H1 (cell line): ENCODE results near the gene PPARGC1A. TPM values are rescaled to one million over a fixed set of nuclear protein-coding genes. Genes with fewer than 3 reads are reported as not detected.

Experiments used
- CTCF ChIA-PET: fragments of 300-600 bp; sonication (Branson Sonifier 250); formaldehyde crosslinking; loops from one replicate; lab custom pipeline; 2021; ENCODE audit not compliant: partially characterized antibody; lab: Charles Lee
- POLR2A ChIA-PET: fragments of 300-600 bp; sonication (Branson Sonifier 250); formaldehyde crosslinking; loops from one replicate; lab custom pipeline; 2021; ENCODE audit warnings: inconsistent platforms; ENCODE audit not compliant: partially characterized antibody; lab: Charles Lee
- DNase-seq, 2 experiments: peaks; one replicate each; pipeline versions ENCODE4 v3.0.0 to v3.0.0-alpha.2; 2010 to 2022; ENCODE audit warnings: low spot score in 2 of 2, low read depth in 1 of 2, mixed read lengths in 1 of 2
- FAIRE-seq: peaks from 2 replicates; lab custom pipeline; 2011; peaks lifted over from hg19 to GRCh38; lab: Jason Lieb, UNC
- H2AFZ ChIP-seq: 2 replicates; pipeline ENCODE4 v1.8.1; 2012; ENCODE audit warnings: low read length, inconsistent platforms
- H2AK5ac ChIP-seq: 2 replicates; pipeline ENCODE4 v1.6.1; 2013; ENCODE audit warnings: low read depth, low read length
- H2BK120ac ChIP-seq: replicated peaks from 2 replicates; pipeline ENCODE3; 2013; ENCODE audit warnings: low read depth, low read length, inconsistent platforms
- H2BK12ac ChIP-seq: 2 replicates; pipeline ENCODE4 v1.6.1; 2013; ENCODE audit warnings: low read depth, low read length
- H2BK15ac ChIP-seq: 2 replicates; pipeline ENCODE4 v1.6.1; 2013; ENCODE audit warnings: low read length
- H2BK20ac ChIP-seq: 2 replicates; pipeline ENCODE4 v1.6.1; 2013; ENCODE audit warnings: low read length
- H2BK5ac ChIP-seq: 2 replicates; pipeline ENCODE4 v1.6.1; 2013; ENCODE audit warnings: low read depth, low read length
- H3K14ac ChIP-seq: 2 replicates; pipeline ENCODE4 v1.6.1; 2013; ENCODE audit warnings: inconsistent platforms; ENCODE audit not compliant: insufficient read length
- H3K18ac ChIP-seq: 2 replicates; pipeline ENCODE4 v1.6.1; 2013; ENCODE audit warnings: low read length; ENCODE audit errors: extremely low read depth
- H3K23ac ChIP-seq: 2 replicates; pipeline ENCODE4 v1.6.1; 2013; ENCODE audit warnings: inconsistent platforms; ENCODE audit not compliant: insufficient read length
- H3K23me2 ChIP-seq: 2 replicates; pipeline ENCODE4 v1.6.1; 2013; ENCODE audit warnings: low read depth, low read length
- H3K27ac ChIP-seq: 2 replicates; pipeline ENCODE4 v1.6.1; 2011; ENCODE audit warnings: low read depth, low read length, inconsistent platforms
- H3K27me3 ChIP-seq, 4 experiments: replicated peaks in 1 of 4; 1 replicate in 1 of 4; 2 replicates in 3 of 4; pipeline versions ENCODE4 v1.6.1 to v1.8.1; 2011 to 2013; ENCODE audit warnings: low read length in 3 of 4, mild to moderate bottlenecking in 3 of 4, inconsistent platforms in 2 of 4, mixed read lengths in 2 of 4, moderate library complexity in 1 of 4; ENCODE audit not compliant: control insufficient read depth in 3 of 4, insufficient read depth in 3 of 4; ENCODE audit errors: extremely low read depth in 1 of 4
- H3K36me3 ChIP-seq, 4 experiments: 2 replicates each; pipeline versions ENCODE4 v1.6.1 to v1.8.1; 2011 to 2013; ENCODE audit warnings: mild to moderate bottlenecking in 4 of 4, low read length in 3 of 4, moderate library complexity in 2 of 4, control low read depth in 1 of 4, inconsistent platforms in 1 of 4; ENCODE audit not compliant: insufficient read depth in 4 of 4, control insufficient read depth in 2 of 4
- H3K4ac ChIP-seq: replicated peaks from 2 replicates; pipeline ENCODE3; 2013; ENCODE audit warnings: low read length, low read depth, mixed read lengths, inconsistent platforms; ENCODE audit not compliant: insufficient read length
- H3K4me1 ChIP-seq, 4 experiments: replicated peaks in 1 of 4; 1 replicate in 1 of 4; 2 replicates in 3 of 4; pipeline versions ENCODE4 v1.6.1 to v1.8.1; 2011 to 2013; ENCODE audit warnings: low read length in 3 of 4, inconsistent platforms in 2 of 4, mixed read lengths in 1 of 4; ENCODE audit not compliant: insufficient read depth in 4 of 4, control insufficient read depth in 3 of 4
- H3K4me2 ChIP-seq, 2 experiments: 2 replicates each; pipeline versions ENCODE4 v1.6.1 to v1.8.1; 2011 to 2013; ENCODE audit warnings: low read depth in 2 of 2, low read length in 2 of 2, control low read depth in 1 of 2, inconsistent platforms in 1 of 2, mild to moderate bottlenecking in 1 of 2; ENCODE audit not compliant: insufficient read depth in 1 of 2
- H3K4me3 ChIP-seq, 4 experiments: fragments of 200-600, 300-600 bp in 1 of 4; sonication (generic), shearing (Covaris generic), sonication (Bioruptor Twin) in 1 of 4; 2 replicates each; pipeline versions ENCODE4 v1.5.1 to v1.8.1; 2011 to 2016; ENCODE audit warnings: low read length in 4 of 4, low read depth in 3 of 4, control low read depth in 2 of 4, inconsistent platforms in 2 of 4, mild to moderate bottlenecking in 2 of 4, mixed read lengths in 1 of 4, moderate library complexity in 1 of 4; ENCODE audit not compliant: insufficient read depth in 2 of 4; ENCODE audit errors: extremely low read depth in 1 of 4
- H3K56ac ChIP-seq: replicated peaks from 2 replicates; pipeline ENCODE3; 2013; ENCODE audit warnings: low read depth, mild to moderate bottlenecking, mixed read lengths, low read length, inconsistent platforms; ENCODE audit not compliant: insufficient read length
- H3K79me1 ChIP-seq: 2 replicates; pipeline ENCODE4 v1.6.1; 2013; ENCODE audit warnings: low read depth, low read length, control low read depth
- H3K79me2 ChIP-seq, 2 experiments: 2 replicates each; pipeline versions ENCODE4 v1.6.1 to v1.8.1; 2012 to 2013; ENCODE audit warnings: low read length in 2 of 2, mild to moderate bottlenecking in 2 of 2, inconsistent platforms in 1 of 2; ENCODE audit not compliant: insufficient read depth in 2 of 2, control insufficient read depth in 1 of 2
- H3K9ac ChIP-seq, 4 experiments: replicated peaks in 1 of 4; 1 replicate in 1 of 4; 2 replicates in 3 of 4; pipeline versions ENCODE4 v1.6.1 to v1.8.1; 2011 to 2013; ENCODE audit warnings: low read depth in 3 of 4, low read length in 3 of 4, control low read depth in 2 of 4, mild to moderate bottlenecking in 2 of 4, moderate library complexity in 2 of 4, inconsistent platforms in 1 of 4; ENCODE audit errors: extremely low read depth in 1 of 4
- H3K9me3 ChIP-seq, 2 experiments: 2 replicates each; pipeline versions ENCODE4 v1.6.1 to v1.8.1; 2012 to 2013; ENCODE audit warnings: mild to moderate bottlenecking in 2 of 2, moderate library complexity in 2 of 2, control low read depth in 1 of 2, inconsistent platforms in 1 of 2, low read depth in 1 of 2, low read length in 1 of 2, mixed read lengths in 1 of 2; ENCODE audit not compliant: insufficient read depth in 2 of 2
- H4K20me1 ChIP-seq, 2 experiments: replicated peaks in 1 of 2; 2 replicates each; pipeline versions ENCODE3 to v1.8.1; 2011 to 2013; ENCODE audit warnings: inconsistent platforms in 2 of 2, low read length in 2 of 2, mild to moderate bottlenecking in 1 of 2; ENCODE audit not compliant: insufficient read depth in 2 of 2, control insufficient read depth in 1 of 2
- H4K5ac ChIP-seq: 2 replicates; pipeline ENCODE4 v1.6.1; 2013; ENCODE audit warnings: low read length, low read depth, mixed read lengths, inconsistent platforms; ENCODE audit not compliant: insufficient read length
- H4K8ac ChIP-seq: 2 replicates; pipeline ENCODE4 v1.8.0; 2013; ENCODE audit warnings: mild to moderate bottlenecking, moderate library complexity, low read length, inconsistent platforms; ENCODE audit not compliant: insufficient read depth; ENCODE audit errors: extremely low read depth
- H4K91ac ChIP-seq: replicated peaks from 2 replicates; pipeline ENCODE3; 2013; ENCODE audit warnings: low read length, mixed read lengths, inconsistent platforms; ENCODE audit not compliant: insufficient read length
- BCL11A ChIP-seq, 2 experiments: IDR thresholded peaks; one replicate each; pipeline ENCODE4 v1.6.1; 2011; ENCODE audit warnings: low read depth in 2 of 2, low read length in 2 of 2, mild to moderate bottlenecking in 2 of 2
- CBX8 ChIP-seq: fragments of 300-800, 300-1000 bp; sonication (generic); IDR thresholded peaks from 2 replicates; pipeline ENCODE4 v1.7.1; 2016; ENCODE audit warnings: low read depth, low read length, borderline replicate concordance
- CHD1 ChIP-seq: IDR thresholded peaks from 2 replicates; pipeline ENCODE4 v1.6.1; 2012; ENCODE audit warnings: low read depth, low read length, improper control_type of control experiment
- CTBP2 ChIP-seq: IDR thresholded peaks from 2 replicates; pipeline ENCODE4 v1.7.0; 2011; ENCODE audit warnings: borderline replicate concordance, mild to moderate bottlenecking, moderate library complexity, mixed read lengths, low read length; ENCODE audit not compliant: insufficient read depth, insufficient read length
- CTCF ChIP-seq, 3 experiments: IDR thresholded peaks; 1 replicate in 2 of 3; 2 replicates in 1 of 3; pipeline versions ENCODE4 v1.5.1 to v1.6.1; 2011; ENCODE audit warnings: low read length in 3 of 3, mild to moderate bottlenecking in 3 of 3, inconsistent platforms in 2 of 3, low read depth in 1 of 3, moderate library complexity in 1 of 3; ENCODE audit not compliant: insufficient read depth in 1 of 3; ENCODE audit errors: control extremely low read depth in 1 of 3
- GABPA ChIP-seq: IDR thresholded peaks from 2 replicates; pipeline ENCODE4 v1.6.1; 2011; ENCODE audit warnings: mild to moderate bottlenecking, low read length, moderate library complexity, borderline replicate concordance; ENCODE audit not compliant: insufficient read depth
- KDM1A ChIP-seq: fragments of 200-600, 300-600 bp; sonication (generic); IDR thresholded peaks from 2 replicates; pipeline ENCODE4 v1.7.1; 2016; ENCODE audit warnings: mild to moderate bottlenecking, low read length, borderline replicate concordance
- NRF1 ChIP-seq: IDR thresholded peaks from 2 replicates; pipeline ENCODE4 v1.6.1; 2011; ENCODE audit warnings: mild to moderate bottlenecking, low read depth, low read length, improper control_type of control experiment
- POLR2AphosphoS5 ChIP-seq: IDR thresholded peaks from 2 replicates; pipeline ENCODE4 v1.6.1; 2011; ENCODE audit warnings: low read depth, low read length
- RAD21 ChIP-seq, 2 experiments: IDR thresholded peaks in 1 of 2; conservative IDR thresholded peaks in 1 of 2; 2 replicates each; pipeline ENCODE4 v1.6.1; 2011; ENCODE audit warnings: low read depth in 2 of 2, low read length in 2 of 2, improper control_type of control experiment in 1 of 2, inconsistent platforms in 1 of 2, mild to moderate bottlenecking in 1 of 2, moderate library complexity in 1 of 2
- RBBP5 ChIP-seq: IDR thresholded peaks from 2 replicates; pipeline ENCODE4 v1.7.1; 2012; ENCODE audit warnings: low read depth, mild to moderate bottlenecking, inconsistent platforms, low read length, moderate library complexity, borderline replicate concordance
- SP1 ChIP-seq: IDR thresholded peaks from 2 replicates; pipeline ENCODE4 v1.6.1; 2011; ENCODE audit warnings: low read depth, low read length
- WGBS, 2 experiments: shearing (Covaris generic) in 1 of 2; methylation state at CpG; one replicate each; pipeline versions ENCODE4 v1.1.6 to v1.1.7; 2013 to 2015; ENCODE audit warnings: low lambda C conversion rate in 2 of 2, mixed read lengths in 2 of 2, inconsistent platforms in 1 of 2, low coverage in 1 of 2, missing lambda C conversion rate in 1 of 2; ENCODE audit not compliant: insufficient replicate concordance in 2 of 2, insufficient coverage in 1 of 2, insufficient read length in 1 of 2; ENCODE audit errors: extremely low coverage in 1 of 2, missing lambda C conversion rate in 1 of 2; 5-methylcytosine and 5-hydroxymethylcytosine counted together
- polyA plus RNA-seq, 7 experiments: library from polyadenylated mRNA; depleted of rRNA in 3 of 7; stranded (reverse) in 5 of 7; unstranded in 2 of 7; fragments of >200 nt in 5 of 7; fragments of 200-250 nt in 2 of 7; gene quantifications; 1 replicate in 5 of 7; 2 replicates in 1 of 7; 4 replicates in 1 of 7; pipeline versions ENCODE4 v1.2.1 to v1.2.3, GENCODE V29; 2011 to 2013; ENCODE audit warnings: missing spikeins in 2 of 7, mixed read lengths in 2 of 7
- total RNA-seq: library from RNA; stranded (reverse); fragmentation: NEBNext Ultra II Directional; extraction: Animal tissue kit (Norgen Biotek cat#: 25700); gene quantifications from 2 replicates; pipeline ENCODE4 v1.2.1, GENCODE V29; 2021

PPARGC1A gene
- total and polyA plus RNA-seq, 2 of the 8 experiments (the other 6 are each of a cell fraction or from before 2014, with no cell fraction given) = 0.54 to 1.4 TPM

GRCh38 chr4:23750125-23750524, 139.7 kb downstream of the PPARGC1A start:
- no peak overlapping the region for H4K5ac ChIP-seq
- no peak for FAIRE-seq
- H2BK120ac ChIP-seq = no peak overlapping the region
- no peak for DNase-seq
- no peak overlapping the region for H3K4me2 ChIP-seq
- no peak overlapping the region for H2AFZ ChIP-seq
- 95% methylated on average over 2 of the region's 2 CpGs; no CpG with 5 or more reads in 1 of the 2 experiments for whole genome bisulfite sequencing, 2 experiments
- H3K9me3 ChIP-seq = no peaks in the 10 kb centered on the region; a peak in 1 of 4 replicates
- no peak overlapping the region for H3K14ac ChIP-seq
- no peak overlapping the region for H2AK5ac ChIP-seq
- POLR2A ChIA-PET = no interaction called here
- no peak overlapping the region for H3K27ac ChIP-seq
- H2BK5ac ChIP-seq = no peak overlapping the region
- no peak overlapping the region for H4K91ac ChIP-seq
- no peaks in the 10 kb centered on the region for H4K20me1 ChIP-seq
- H3K4me1 ChIP-seq = no peaks in the 10 kb centered on the region
- H3K4me3 ChIP-seq = no peak overlapping the region
- H3K18ac ChIP-seq = no peak overlapping the region
- H2BK20ac ChIP-seq = no peak overlapping the region
- H3K79me2 ChIP-seq = no peaks in the 10 kb centered on the region
- H3K23me2 ChIP-seq = no peaks in the 10 kb centered on the region
- no peak overlapping the region for H3K4ac ChIP-seq
- no peaks in the 10 kb centered on the region for H3K36me3 ChIP-seq
- H3K56ac ChIP-seq = no peak overlapping the region
- no peak overlapping the region for H3K23ac ChIP-seq
- H4K8ac ChIP-seq = no peak overlapping the region
- H2BK12ac ChIP-seq = no peak overlapping the region
- CTCF ChIA-PET = interaction anchor here (0.6 kb wide), 1 partner anchor 382 kb away, joined by 3 read pairs; no protein-coding TSS in a partner anchor
- H3K79me1 ChIP-seq = no peaks in the 10 kb centered on the region
- no peak overlapping the region for H2BK15ac ChIP-seq
- no peak overlapping the region for H3K9ac ChIP-seq
- H3K27me3 ChIP-seq = no peaks in the 10 kb centered on the region
- TF ChIP-seq CTBP2 = no peak
- TF ChIP-seq KDM1A = no peak
- TF ChIP-seq SP1 = no peak
- no peak for TF ChIP-seq NRF1
- no peak for TF ChIP-seq CBX8
- TF ChIP-seq CHD1 = no peak
- TF ChIP-seq RBBP5 = no peak
- TF ChIP-seq POLR2AphosphoS5 = no peak
- no peak for TF ChIP-seq CTCF (IDR thresholded peaks at IDR 0.05; ENCODE audit: control extremely low read depth in 1 of 3, insufficient read depth in 1 of 3, low read depth in 1 of 3, low read length in 3 of 3)
- TF ChIP-seq GABPA = no peak
- no peak for TF ChIP-seq BCL11A (IDR thresholded peaks at IDR 0.05; ENCODE audit: low read depth in 2 of 2, low read length in 2 of 2)
- TF ChIP-seq RAD21 (IDR thresholded peaks at IDR 0.05 in 1 of 2, conservative IDR thresholded peaks at IDR 0.05 in 1 of 2; ENCODE audit: low read depth in 2 of 2, low read length in 2 of 2) = no peak
